Measurements from ENCODE around the gene TMEM62.

- TF ChIP-seq CTCF (conservative IDR thresholded peaks at IDR 0.05 in 1 of 2, IDR thresholded peaks at IDR 0.05 in 1 of 2; ENCODE audit: extremely low read depth in 1 of 2, insufficient read depth in 1 of 2, low read depth in 1 of 2, low read length in 2 of 2) (no peak), EZH2 (IDR thresholded peaks at IDR 0.05; ENCODE audit: borderline replicate concordance, low read length) (no peak)
Observed at GRCh38 chr15:43169888-43170287, 36.5 kb downstream of the TMEM62 start.
